ENCODE measurements around the gene LYPD6B.

DNA sequence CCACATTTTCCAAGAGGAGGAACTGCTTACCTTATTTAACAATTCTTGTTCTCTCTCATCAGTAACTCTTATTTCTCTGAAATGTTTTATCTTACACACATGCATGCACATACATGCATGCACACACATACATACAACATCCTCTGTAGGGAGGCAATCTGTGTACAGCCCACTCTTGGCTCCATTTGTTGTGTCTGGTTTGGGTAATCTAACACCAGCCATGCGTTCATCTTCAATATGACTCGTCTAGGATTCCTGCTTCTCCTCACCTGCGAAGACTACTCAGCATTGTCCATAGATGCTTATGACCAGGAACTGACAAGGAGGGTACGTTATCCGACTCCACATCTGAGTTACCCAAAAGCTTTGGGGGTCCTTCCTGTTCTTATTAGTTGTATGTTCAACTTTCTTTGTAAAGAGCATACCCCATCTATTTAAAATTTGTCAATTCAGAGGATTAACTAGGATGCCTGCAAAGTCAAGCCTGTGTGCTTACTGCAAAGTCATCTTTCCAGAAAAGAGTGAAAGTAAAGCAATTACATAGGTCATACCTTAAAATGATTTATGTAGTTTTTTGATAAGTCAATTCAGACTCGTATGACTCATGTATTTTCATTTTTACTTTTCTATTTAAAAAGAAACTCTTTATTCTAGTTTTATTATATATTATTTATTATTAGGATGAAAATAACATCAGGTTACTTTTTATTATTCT lies 18.2 kb downstream of the LYPD6B start:
- TF ChIP-seq, protein P1, sequence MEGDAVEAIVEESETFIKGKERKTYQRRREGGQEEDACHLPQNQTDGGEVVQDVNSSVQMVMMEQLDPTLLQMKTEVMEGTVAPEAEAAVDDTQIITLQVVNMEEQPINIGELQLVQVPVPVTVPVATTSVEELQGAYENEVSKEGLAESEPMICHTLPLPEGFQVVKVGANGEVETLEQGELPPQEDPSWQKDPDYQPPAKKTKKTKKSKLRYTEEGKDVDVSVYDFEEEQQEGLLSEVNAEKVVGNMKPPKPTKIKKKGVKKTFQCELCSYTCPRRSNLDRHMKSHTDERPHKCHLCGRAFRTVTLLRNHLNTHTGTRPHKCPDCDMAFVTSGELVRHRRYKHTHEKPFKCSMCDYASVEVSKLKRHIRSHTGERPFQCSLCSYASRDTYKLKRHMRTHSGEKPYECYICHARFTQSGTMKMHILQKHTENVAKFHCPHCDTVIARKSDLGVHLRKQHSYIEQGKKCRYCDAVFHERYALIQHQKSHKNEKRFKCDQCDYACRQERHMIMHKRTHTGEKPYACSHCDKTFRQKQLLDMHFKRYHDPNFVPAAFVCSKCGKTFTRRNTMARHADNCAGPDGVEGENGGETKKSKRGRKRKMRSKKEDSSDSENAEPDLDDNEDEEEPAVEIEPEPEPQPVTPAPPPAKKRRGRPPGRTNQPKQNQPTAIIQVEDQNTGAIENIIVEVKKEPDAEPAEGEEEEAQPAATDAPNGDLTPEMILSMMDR (IDR thresholded peaks at IDR 0.05; ENCODE audit: insufficient read depth, low read length): no peak
- TF ChIP-seq POLR2AphosphoS5 (IDR thresholded peaks at IDR 0.05; ENCODE audit: low read depth) (no peak), GABPA (IDR thresholded peaks at IDR 0.05; ENCODE audit: low read depth) (no peak)
- TF ChIP-seq, protein P2, sequence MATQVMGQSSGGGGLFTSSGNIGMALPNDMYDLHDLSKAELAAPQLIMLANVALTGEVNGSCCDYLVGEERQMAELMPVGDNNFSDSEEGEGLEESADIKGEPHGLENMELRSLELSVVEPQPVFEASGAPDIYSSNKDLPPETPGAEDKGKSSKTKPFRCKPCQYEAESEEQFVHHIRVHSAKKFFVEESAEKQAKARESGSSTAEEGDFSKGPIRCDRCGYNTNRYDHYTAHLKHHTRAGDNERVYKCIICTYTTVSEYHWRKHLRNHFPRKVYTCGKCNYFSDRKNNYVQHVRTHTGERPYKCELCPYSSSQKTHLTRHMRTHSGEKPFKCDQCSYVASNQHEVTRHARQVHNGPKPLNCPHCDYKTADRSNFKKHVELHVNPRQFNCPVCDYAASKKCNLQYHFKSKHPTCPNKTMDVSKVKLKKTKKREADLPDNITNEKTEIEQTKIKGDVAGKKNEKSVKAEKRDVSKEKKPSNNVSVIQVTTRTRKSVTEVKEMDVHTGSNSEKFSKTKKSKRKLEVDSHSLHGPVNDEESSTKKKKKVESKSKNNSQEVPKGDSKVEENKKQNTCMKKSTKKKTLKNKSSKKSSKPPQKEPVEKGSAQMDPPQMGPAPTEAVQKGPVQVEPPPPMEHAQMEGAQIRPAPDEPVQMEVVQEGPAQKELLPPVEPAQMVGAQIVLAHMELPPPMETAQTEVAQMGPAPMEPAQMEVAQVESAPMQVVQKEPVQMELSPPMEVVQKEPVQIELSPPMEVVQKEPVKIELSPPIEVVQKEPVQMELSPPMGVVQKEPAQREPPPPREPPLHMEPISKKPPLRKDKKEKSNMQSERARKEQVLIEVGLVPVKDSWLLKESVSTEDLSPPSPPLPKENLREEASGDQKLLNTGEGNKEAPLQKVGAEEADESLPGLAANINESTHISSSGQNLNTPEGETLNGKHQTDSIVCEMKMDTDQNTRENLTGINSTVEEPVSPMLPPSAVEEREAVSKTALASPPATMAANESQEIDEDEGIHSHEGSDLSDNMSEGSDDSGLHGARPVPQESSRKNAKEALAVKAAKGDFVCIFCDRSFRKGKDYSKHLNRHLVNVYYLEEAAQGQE (IDR thresholded peaks at IDR 0.05; ENCODE audit: insufficient replicate concordance, low read depth): no peak

All from HL-60 (cell line).